Nephron (organoid): ENCODE measurements around the gene SORCS2.

Source experiments
- H3K27ac Mint-ChIP-seq, 3 experiments: 2 replicates each; pipeline ENCODE4 v1.8.0; 2020; ENCODE audit warnings: mixed read lengths in 3 of 3, mild to moderate bottlenecking in 2 of 3, moderate library complexity in 1 of 3
- H3K27me3 Mint-ChIP-seq: 2 replicates; pipeline ENCODE4 v1.8.0; 2021; ENCODE audit warnings: low read depth, mild to moderate bottlenecking, moderate library complexity, mixed read lengths
- H3K36me3 Mint-ChIP-seq: 2 replicates; pipeline ENCODE4 v1.8.0; 2020; ENCODE audit warnings: low read depth, mixed read lengths
- H3K4me1 Mint-ChIP-seq: 2 replicates; pipeline ENCODE4 v1.8.0; 2020; ENCODE audit warnings: mixed read lengths
- H3K4me3 Mint-ChIP-seq, 3 experiments: 2 replicates each; pipeline ENCODE4 v1.8.0; 2020; ENCODE audit warnings: mild to moderate bottlenecking in 3 of 3, mixed read lengths in 3 of 3, moderate library complexity in 2 of 3
- H3K9me3 Mint-ChIP-seq: 2 replicates; pipeline ENCODE4 v1.8.0; 2020; ENCODE audit warnings: mixed read lengths
- CTCF ChIP-seq, 3 experiments: fragments of 200-600 bp; sonication (generic); IDR thresholded peaks; one replicate each; pipeline ENCODE4 v1.5.0; 2021; ENCODE audit warnings: antibody characterized with exemption in 3 of 3; ENCODE audit not compliant: unreplicated experiment in 3 of 3

Gene SORCS2

GRCh38 chr4:7675612-7676320 is 483.4 kb downstream of the SORCS2 start:
- H3K27me3 Mint-ChIP-seq, result no peaks in the 10 kb centered on the region
- no peak overlapping the region for H3K4me3 Mint-ChIP-seq
- peaks cover 29% of the 10 kb centered on the region for H3K4me1 Mint-ChIP-seq
- TF ChIP-seq CTCF (IDR thresholded peaks at IDR 0.05; ENCODE audit: unreplicated experiment in 3 of 3), result no peak
- H3K27ac Mint-ChIP-seq, result peak overlapping the region in 1 of 3 experiments; percentile 91
- H3K36me3 Mint-ChIP-seq, result peaks cover 8% of the 10 kb centered on the region
- peaks cover 17% of the 10 kb centered on the region for H3K9me3 Mint-ChIP-seq

GRCh38 chr4:7676398-7676922 is 484.1 kb downstream of the SORCS2 start:
- TF ChIP-seq CTCF (IDR thresholded peaks at IDR 0.05; ENCODE audit: unreplicated experiment in 3 of 3), result no peak
- H3K4me3 Mint-ChIP-seq, result peak overlapping the region in 2 of 3 experiments; percentile 15 to 25
- H3K9me3 Mint-ChIP-seq, result peaks cover 16% of the 10 kb centered on the region
- peaks cover 8% of the 10 kb centered on the region for H3K36me3 Mint-ChIP-seq
- peak overlapping the region; percentile 86 to 91 (median 91) for H3K27ac Mint-ChIP-seq
- H3K27me3 Mint-ChIP-seq, result peaks cover 5% of the 10 kb centered on the region
- H3K4me1 Mint-ChIP-seq, result peaks cover 29% of the 10 kb centered on the region

- Mint-ChIP-seq H3K27ac (peak overlapping the region; percentile 86 to 91 (median 91)), H3K27me3 (peaks cover 5% of the 10 kb centered on the region)
These were observed 484.7 kb downstream of the SORCS2 start for GRCh38 chr4:7677086-7677485.

GRCh38 chr4:7677799-7678301 is 485.5 kb downstream of the SORCS2 start:
- Mint-ChIP-seq H3K36me3 (peaks cover 11% of the 10 kb centered on the region), H3K9me3 (peaks cover 10% of the 10 kb centered on the region), H3K27ac (no peak overlapping the region), H3K4me1 (peaks cover 29% of the 10 kb centered on the region), H3K4me3 (no peak overlapping the region), H3K27me3 (peaks cover 5% of the 10 kb centered on the region)
- TF ChIP-seq CTCF (IDR thresholded peaks at IDR 0.05; ENCODE audit: unreplicated experiment in 3 of 3), result no peak

More at GRCh38 chr4:7677086-7677485, 484.7 kb downstream of the SORCS2 start:
- Mint-ChIP-seq H3K9me3 (peaks cover 13% of the 10 kb centered on the region), H3K4me1 (peaks cover 29% of the 10 kb centered on the region), H3K36me3 (peaks cover 7% of the 10 kb centered on the region), H3K4me3 (no peak overlapping the region)
- TF ChIP-seq CTCF (IDR thresholded peaks at IDR 0.05; ENCODE audit: unreplicated experiment in 3 of 3), result no peak

- no peak for TF ChIP-seq CTCF (IDR thresholded peaks at IDR 0.05; ENCODE audit: unreplicated experiment in 3 of 3)
- Mint-ChIP-seq H3K36me3 (peaks cover 16% of the 10 kb centered on the region), H3K9me3 (peaks cover 13% of the 10 kb centered on the region), H3K27ac (peak overlapping the region in 1 of 3 experiments; percentile 64), H3K27me3 (peaks cover 5% of the 10 kb centered on the region), H3K4me3 (no peak overlapping the region), H3K4me1 (peaks cover 29% of the 10 kb centered on the region)
These were observed 486.0 kb downstream of the SORCS2 start for GRCh38 chr4:7678318-7678852.
